NCI-H2107 treated with DMSO at 0.1 percent for 48 hours (cell line): ENCODE data around the gene TERT.
"Not testable (repeated sequence)": the region's sequence is repeated elsewhere in the genome, so short reads cannot be mapped to it uniquely, and the experiment has no call there.

ENCODE experiments used
- DNase-seq: peaks from one replicate; lab custom pipeline; 2025; ENCODE audit not compliant: unreplicated experiment; lab: John Stamatoyannopoulos, UW

The TERT gene

GRCh38 chr5:1331861-1332405, 37.1 kb upstream of the TERT start:
- no peak for DNase-seq

- DNase-seq = no peak
Observed at GRCh38 chr5:1330847-1331831, 36.3 kb upstream of the TERT start.

GRCh38 chr5:1330146-1330846, 35.4 kb upstream of the TERT start:
- DNase-seq = no peak

DNA sequence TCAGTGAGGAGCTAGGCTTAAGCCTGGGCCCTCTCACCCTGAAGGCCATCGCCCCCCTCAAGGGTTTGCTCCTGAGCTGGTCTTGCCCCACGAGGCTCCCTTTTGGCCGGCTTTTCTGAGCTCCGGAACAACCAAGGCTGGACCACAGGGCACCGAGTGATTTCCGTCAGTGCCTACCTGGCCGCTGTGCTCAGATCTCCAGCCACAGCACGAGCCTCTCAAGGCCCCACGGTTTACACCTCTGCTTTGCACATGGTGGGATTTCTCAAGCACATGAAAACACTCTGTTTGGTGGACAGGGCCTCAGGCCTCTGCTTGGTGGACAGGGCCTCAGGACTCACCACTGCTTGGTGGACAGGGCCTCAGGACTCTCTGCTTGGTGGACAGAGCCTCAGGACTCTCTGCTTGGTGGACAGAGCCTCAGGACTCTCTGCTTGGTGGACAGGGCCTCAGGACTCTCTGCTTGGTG, 34.3 kb upstream of the TERT start:
- DNase-seq = no peak

- not testable (repeated sequence) for DNase-seq
Observed at GRCh38 chr5:1328237-1329110, 33.6 kb upstream of the TERT start.

DNA sequence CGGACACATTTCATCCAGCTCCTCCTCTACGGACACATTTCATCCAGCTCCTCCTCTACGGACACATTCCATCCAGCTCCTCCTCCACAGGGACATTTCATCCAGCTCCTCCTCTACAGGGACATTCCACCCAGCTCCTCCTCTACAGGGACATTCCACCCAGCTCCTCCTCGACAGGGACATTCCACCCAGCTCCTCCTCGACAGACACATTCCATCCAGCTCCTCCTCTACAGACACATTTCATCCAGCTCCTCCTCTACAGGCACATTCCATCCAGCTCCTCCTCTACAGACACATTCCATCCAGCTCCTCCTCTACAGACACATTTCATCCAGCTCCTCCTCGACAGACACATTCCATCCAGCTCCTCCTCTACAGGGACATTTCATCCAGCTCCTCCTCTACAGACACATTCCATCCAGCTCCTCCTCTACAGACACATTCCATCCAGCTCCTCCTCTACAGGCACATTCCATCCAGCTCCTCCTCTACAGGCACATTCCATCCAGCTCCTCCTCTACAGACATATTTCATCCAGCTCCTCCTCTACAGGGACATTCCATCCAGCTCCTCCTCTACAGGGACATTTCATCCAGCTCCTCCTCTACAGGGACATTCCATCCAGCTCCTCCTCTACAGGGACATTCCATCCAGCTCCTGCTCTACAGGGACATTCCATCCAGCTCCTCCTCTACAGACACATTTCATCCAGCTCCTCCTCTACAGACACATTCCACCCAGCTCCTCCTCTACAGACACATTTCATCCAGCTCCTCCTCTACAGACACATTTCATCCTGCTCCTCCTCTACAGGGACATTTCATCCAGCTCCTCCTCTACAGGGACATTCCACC, 32.3 kb upstream of the TERT start:
- not testable (repeated sequence) for DNase-seq

GRCh38 chr5:1326532-1326875, 31.6 kb upstream of the TERT start:
- DNase-seq = not testable (repeated sequence)

DNA sequence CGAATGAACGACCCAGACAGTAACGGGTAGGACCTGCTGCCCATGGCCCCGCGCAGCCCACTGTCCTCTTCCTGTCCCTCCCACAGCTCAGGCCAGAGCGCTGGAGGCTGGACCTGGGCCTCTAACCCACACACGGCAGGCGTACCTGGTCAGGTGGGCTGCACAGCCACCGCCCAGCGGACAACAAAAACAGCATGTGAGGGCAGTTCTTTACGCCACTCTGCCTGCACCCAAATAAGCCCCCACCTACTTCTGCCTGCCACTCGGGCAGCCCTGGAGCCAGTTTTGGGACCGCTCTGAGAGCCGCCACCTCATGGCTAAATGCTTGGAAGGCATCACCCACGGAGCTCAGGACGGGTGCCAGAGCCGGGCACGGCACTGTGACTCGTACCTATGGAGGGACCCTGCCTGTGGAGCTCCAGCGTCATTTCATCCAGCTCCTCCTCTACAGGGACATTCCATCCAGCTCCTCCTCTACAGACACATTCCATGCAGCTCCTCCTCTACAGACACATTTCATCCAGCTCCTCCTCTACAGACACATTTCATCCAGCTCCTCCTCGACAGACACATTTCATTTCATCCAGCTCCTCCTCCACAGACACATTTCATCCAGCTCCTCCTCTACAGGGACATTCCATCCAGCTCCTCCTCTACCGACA, 31.1 kb upstream of the TERT start:
- no peak for DNase-seq

DNA sequence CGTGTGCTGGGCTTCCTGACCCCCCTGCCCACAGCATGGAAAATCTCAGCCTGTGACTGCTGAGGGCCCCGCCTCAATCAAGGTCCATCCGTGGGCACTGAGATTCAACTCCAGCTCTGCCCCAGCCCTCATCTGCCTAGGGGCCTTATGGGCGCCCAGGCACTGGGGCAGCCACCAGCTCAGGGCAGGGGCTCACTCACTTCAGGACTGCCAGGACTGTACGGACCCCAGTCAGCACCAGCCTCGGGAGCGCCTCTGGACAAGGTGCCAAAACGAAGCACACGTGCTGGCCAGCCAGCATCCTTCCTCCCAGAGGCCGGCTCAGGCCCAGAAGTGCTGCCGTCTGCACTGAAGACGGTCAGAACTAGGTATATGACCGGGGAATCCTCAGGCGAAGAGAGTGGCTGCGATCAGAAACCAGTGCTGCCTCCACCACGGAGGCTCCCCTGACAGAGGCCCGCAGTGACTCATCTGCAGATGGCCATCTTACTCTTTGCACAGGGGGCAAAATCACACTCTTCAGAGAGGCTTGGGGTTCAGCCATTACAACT, 30.4 kb upstream of the TERT start:
- DNase-seq = no peak

DNA sequence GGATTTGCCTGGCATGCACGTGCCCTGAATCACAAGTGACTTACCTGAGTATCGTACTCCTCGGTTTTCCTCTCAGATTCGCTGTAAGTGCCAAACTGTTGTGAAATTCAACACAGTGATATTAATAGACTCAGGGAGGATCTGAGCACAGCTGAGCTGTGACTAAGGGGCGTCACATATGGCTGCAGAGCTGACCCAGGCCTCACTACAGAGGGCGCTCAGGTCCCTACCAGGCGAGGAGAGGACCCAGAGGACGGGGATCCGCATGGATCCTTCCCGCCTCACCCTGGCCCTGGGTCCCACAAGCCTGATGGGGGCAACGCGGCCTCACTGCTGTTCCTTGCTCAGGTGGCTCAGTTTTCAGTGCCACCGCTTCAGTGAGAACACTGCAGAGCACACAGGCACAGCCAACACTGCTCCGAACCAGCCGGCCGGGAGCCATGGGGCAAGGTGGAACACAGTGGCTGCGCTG, 29.9 kb upstream of the TERT start:
- DNase-seq = no peak

GRCh38 chr5:1324301-1324700, 29.4 kb upstream of the TERT start:
- no peak for DNase-seq

- DNase-seq = no peak
Observed at GRCh38 chr5:1323803-1324173, 28.9 kb upstream of the TERT start.

- DNase-seq = no peak
Observed at GRCh38 chr5:1322955-1323802, 28.3 kb upstream of the TERT start.

- DNase-seq = no peak
Observed at GRCh38 chr5:1322036-1322900, 27.4 kb upstream of the TERT start.

DNA sequence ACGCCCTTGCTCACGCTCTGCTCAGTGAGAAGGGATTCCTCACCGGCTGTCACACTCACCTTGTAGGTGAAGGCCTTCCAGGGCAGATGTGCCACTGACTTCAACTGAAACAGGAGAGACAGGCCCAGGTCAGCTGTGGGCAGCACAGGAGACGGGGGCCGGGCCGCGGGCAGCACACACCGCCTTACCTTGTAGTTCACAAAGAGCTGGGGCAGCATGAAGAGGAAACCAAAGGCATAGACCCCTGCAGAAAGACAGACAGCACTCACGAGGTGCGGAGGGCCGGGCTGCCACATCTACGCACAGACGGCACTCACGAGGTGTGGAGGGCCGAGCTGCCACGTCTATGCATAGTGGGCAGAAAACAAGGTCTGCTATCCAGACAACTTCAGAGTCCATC, 26.7 kb upstream of the TERT start:
- DNase-seq = no peak

DNA sequence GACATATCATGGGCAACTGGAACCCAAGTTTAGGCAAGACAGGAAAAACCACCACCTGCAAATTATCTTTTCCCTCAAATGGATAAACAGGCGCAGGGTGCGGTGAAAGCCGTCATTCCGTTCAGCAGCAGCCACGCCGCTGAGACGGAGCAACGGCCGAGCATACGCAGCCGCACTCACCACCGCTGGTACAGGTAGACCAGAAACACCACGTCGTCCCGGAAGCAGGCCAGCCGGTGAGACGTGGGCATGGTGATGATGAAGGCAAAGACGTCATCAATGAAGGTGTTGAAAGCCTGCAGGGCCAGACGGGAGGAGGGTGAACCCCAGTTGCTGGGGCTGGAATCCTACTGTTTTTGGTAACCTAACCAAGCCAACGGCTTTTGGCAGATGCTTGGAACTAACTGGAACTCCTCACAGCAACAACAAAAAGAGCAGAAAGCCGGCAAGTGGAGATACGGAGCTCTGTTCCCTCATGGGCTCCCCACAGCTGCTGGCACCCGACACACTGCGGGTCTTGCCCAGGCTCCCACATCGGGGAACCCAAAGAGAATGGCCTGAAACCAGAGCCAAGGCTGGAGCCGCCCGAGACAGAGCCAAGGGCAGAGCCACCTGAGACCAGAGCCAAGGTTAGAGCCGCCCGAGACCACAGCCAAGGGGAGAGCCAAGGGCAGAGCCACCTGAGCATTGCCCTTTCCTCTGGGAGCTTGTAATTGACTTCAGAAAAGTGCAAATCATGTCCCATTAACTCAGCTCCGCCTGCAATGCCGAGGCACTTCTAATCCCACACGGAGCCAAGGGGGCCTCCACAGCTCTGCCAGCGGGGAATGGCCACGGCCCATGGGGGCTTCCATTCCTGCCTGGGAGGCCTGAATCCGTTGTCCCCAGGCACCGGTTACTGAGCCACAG, 25.8 kb upstream of the TERT start:
- no peak for DNase-seq
